HepG2 (cell line): ENCODE data around the gene ACVRL1. TPM values are rescaled to one million over a fixed set of nuclear protein-coding genes. Genes with fewer than 3 reads are reported as not detected.

Experiments used
- ATAC-seq: fragments of 200-7000 bp; cut with Tn5 transposase; 3 replicates; pipeline ENCODE4 v1.9.1; 2020; ENCODE audit warnings: mild to moderate bottlenecking, moderate library complexity
- BruUV-seq: library from RNA; stranded (reverse); fragments of 400-500 nt; replicated peaks from 2 replicates; lab custom pipeline; 2021; lab: Mats Ljungman, UMichigan
- CTCF ChIA-PET: fragments of 300-600 bp; formaldehyde crosslinking; extraction: SDS; loops from one replicate; lab custom pipeline; 2021; ENCODE audit warnings: low total read pairs, inconsistent platforms, low intra/inter-chr PET ratio; lab: Yijun Ruan, JAX
- POLR2A ChIA-PET: fragments of 350-600 bp; sonication (Branson Sonifier 250); formaldehyde crosslinking; loops from one replicate; lab custom pipeline; 2020; ENCODE audit warnings: antibody characterized with exemption, inconsistent platforms; lab: Yijun Ruan, JAX
- DNase-seq: peaks from one replicate; pipeline ENCODE4 v3.0.0-alpha.2; 2015; ENCODE audit warnings: low spot score
- FAIRE-seq: peaks from 3 replicates; lab custom pipeline; 2011; peaks lifted over from hg19 to GRCh38; lab: Jason Lieb, UNC
- H2AFZ ChIP-seq: one replicate; pipeline ENCODE4 v1.6.1; 2011; ENCODE audit warnings: low read length, inconsistent platforms
- H3K27ac ChIP-seq: fragments of 300-600 bp; 3 replicates; pipeline ENCODE4 v1.8.0; 2011; ENCODE audit warnings: mixed run types, mild to moderate bottlenecking, mixed read lengths, low read length, inconsistent platforms; ENCODE audit not compliant: insufficient read depth; ENCODE audit errors: extremely low read length
- H3K27me3 ChIP-seq, 2 experiments: fragments of 200-600 bp in 1 of 2; 2 replicates in 1 of 2; 3 replicates in 1 of 2; pipeline versions ENCODE4 v1.6.0 to v1.8.0; 2011; ENCODE audit warnings: low read length in 2 of 2, mild to moderate bottlenecking in 2 of 2, moderate library complexity in 2 of 2, inconsistent platforms in 1 of 2; ENCODE audit not compliant: insufficient read depth in 2 of 2, control insufficient read depth in 1 of 2
- H3K36me3 ChIP-seq, 2 experiments: fragments of 200-600 bp in 1 of 2; replicated peaks in 1 of 2; 2 replicates in 1 of 2; 3 replicates in 1 of 2; pipeline versions ENCODE4 v1.5.1 to v1.8.0; 2011; ENCODE audit warnings: low read length in 2 of 2, inconsistent platforms in 1 of 2; ENCODE audit not compliant: insufficient read depth in 2 of 2, control insufficient read depth in 1 of 2
- H3K4me1 ChIP-seq: 2 replicates; pipeline ENCODE4 v1.5.1; 2012; ENCODE audit warnings: low read length, inconsistent platforms; ENCODE audit not compliant: insufficient read depth
- H3K4me2 ChIP-seq: 2 replicates; pipeline ENCODE4 v1.6.0; 2011; ENCODE audit warnings: low read depth, low read length, inconsistent platforms
- H3K4me3 ChIP-seq, 3 experiments: fragments of 200-600 bp in 1 of 3; sonication (generic), shearing (Covaris generic) in 1 of 3; replicated peaks in 1 of 3; 2 replicates each; pipeline ENCODE4 v1.5.1; 2011 to 2016; ENCODE audit warnings: low read length in 3 of 3, inconsistent platforms in 2 of 3, low read depth in 2 of 3, mild to moderate bottlenecking in 2 of 3, control low read depth in 1 of 3, mixed read lengths in 1 of 3; ENCODE audit not compliant: insufficient read depth in 1 of 3
- H3K79me2 ChIP-seq: one replicate; pipeline ENCODE4 v1.6.1; 2011; ENCODE audit warnings: low read length, inconsistent platforms; ENCODE audit not compliant: insufficient read depth
- H3K9ac ChIP-seq: 2 replicates; pipeline ENCODE4 v1.6.0; 2011; ENCODE audit warnings: mild to moderate bottlenecking, low read depth, low read length, inconsistent platforms; ENCODE audit not compliant: insufficient read depth
- H3K9me3 ChIP-seq: 2 replicates; pipeline ENCODE4 v1.5.1; 2012; ENCODE audit warnings: mild to moderate bottlenecking, low read length
- H4K20me1 ChIP-seq: 2 replicates; pipeline ENCODE4 v1.6.0; 2011; ENCODE audit warnings: inconsistent platforms, mild to moderate bottlenecking, low read length, moderate library complexity; ENCODE audit not compliant: insufficient read depth
- CEBPB ChIP-seq: IDR thresholded peaks from 2 replicates; pipeline ENCODE4 v1.6.1; 2011; ENCODE audit warnings: low read depth, low read length, improper control_type of control experiment, borderline replicate concordance
- HMG20B ChIP-seq: conservative IDR thresholded peaks from 2 replicates; pipeline ENCODE4 v1.6.1; 2016; ENCODE audit warnings: missing genetic modification reagents, missing compliant biosample characterization
- KLF15 ChIP-seq: sonication (generic); formaldehyde crosslinking; IDR thresholded peaks from 2 replicates; pipeline ENCODE4 v1.8.1; 2023; ENCODE audit warnings: borderline replicate concordance, mild to moderate bottlenecking, inconsistent platforms, missing genetic modification reagents, mixed read lengths
- ZNF235 ChIP-seq: sonication (generic); formaldehyde crosslinking; IDR thresholded peaks from 2 replicates; pipeline ENCODE4 v1.8.1; 2023; ENCODE audit warnings: mild to moderate bottlenecking, missing genetic modification reagents, borderline replicate concordance
- ZSCAN22 ChIP-seq: sonication (generic); formaldehyde crosslinking; IDR thresholded peaks from 2 replicates; pipeline ENCODE4 v1.4.0; 2020; ENCODE audit warnings: mild to moderate bottlenecking, missing genetic modification reagents
- WGBS: methylation state at CpG from one replicate; pipeline ENCODE4 v1.1.6; 2017; ENCODE audit warnings: low lambda C conversion rate; 5-methylcytosine and 5-hydroxymethylcytosine counted together
- in situ Hi-C: cut with HindIII; loops from 2 replicates; pipeline ENCODE4 v1.10.0; 2017; ENCODE audit warnings: low pct_unique_long_range_greater_than_20kb; ENCODE audit not compliant: extremely low pct_ligation_motif_present
- intact Hi-C: fragments of 100-400 bp; cut with micrococcal nuclease; formaldehyde crosslinking; loops from one replicate; pipeline ENCODE4 v1.10.0; 2022; ENCODE audit not compliant: unreplicated experiment
- polyA plus RNA-seq, 8 experiments: library from polyadenylated mRNA; depleted of rRNA in 3 of 8; stranded (reverse) in 7 of 8; unstranded in 1 of 8; fragments of >200 nt; fragmentation: Illumina TruSeq in 4 of 8; extraction: Trizol in 4 of 8; gene quantifications; 2 replicates each; pipeline versions ENCODE4 v1.2.1 to v1.2.3, GENCODE V29; 2011 to 2016; ENCODE audit warnings: low read depth in 4 of 8, missing spikeins in 1 of 8, mixed read lengths in 1 of 8; ENCODE audit not compliant: insufficient read depth in 1 of 8
- total RNA-seq, 5 experiments: library from RNA; depleted of rRNA; stranded (reverse); fragments of >200 nt; fragmentation: Illumina TruSeq; extraction: Trizol; gene quantifications; 2 replicates each; pipeline ENCODE4 v1.2.3, GENCODE V29; 2016; ENCODE audit warnings: low read depth in 1 of 5
- TF ChIP-seq, protein P1 (sequence below): sonication (generic); formaldehyde crosslinking; IDR thresholded peaks from 2 replicates; pipeline ENCODE4 v1.8.0; 2022; ENCODE audit warnings: mild to moderate bottlenecking, missing genetic modification reagents, moderate library complexity
- TF ChIP-seq, protein P2 (sequence below): sonication (generic); formaldehyde crosslinking; IDR thresholded peaks from 2 replicates; pipeline ENCODE4 v1.4.0; 2020; ENCODE audit warnings: missing genetic modification reagents

The ACVRL1 gene
- total and polyA plus RNA-seq, 2 of the 13 experiments (the other 11 are each of a cell fraction or from before 2014, with no cell fraction given) = not detected

DNA sequence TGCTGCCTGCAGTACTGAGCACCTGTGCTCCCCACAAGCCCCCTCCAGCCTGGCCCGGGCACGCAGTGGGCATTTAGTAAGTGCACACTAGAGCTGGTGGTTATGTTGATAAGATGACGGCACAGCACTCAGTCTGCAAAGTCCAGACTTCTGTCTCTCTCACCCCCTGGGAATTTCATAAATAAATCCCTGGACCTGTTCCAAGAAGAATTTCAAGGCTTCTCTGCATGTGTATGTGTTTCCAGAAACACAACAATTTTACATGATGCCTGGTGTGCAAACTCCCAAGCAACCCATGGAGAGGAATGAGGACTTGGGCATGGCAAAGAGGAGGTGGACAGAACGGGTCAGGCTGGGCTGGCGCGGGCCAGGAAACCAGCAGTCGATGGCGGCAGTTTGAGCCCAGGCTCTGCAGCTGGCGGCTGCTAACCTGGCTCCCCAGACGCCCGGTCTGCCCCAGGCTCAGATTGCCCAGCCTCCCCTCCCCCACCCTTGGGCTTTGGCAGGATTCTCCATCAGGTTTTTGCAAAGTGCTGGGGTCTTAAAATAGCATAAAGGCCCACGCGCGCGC is 33.8 kb downstream of the ACVRL1 start (continued):
- TF ChIP-seq, protein P1, sequence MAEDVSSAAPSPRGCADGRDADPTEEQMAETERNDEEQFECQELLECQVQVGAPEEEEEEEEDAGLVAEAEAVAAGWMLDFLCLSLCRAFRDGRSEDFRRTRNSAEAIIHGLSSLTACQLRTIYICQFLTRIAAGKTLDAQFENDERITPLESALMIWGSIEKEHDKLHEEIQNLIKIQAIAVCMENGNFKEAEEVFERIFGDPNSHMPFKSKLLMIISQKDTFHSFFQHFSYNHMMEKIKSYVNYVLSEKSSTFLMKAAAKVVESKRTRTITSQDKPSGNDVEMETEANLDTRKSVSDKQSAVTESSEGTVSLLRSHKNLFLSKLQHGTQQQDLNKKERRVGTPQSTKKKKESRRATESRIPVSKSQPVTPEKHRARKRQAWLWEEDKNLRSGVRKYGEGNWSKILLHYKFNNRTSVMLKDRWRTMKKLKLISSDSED (CRISPR knock-in tag) = no peak
- TF ChIP-seq ZSCAN22 (CRISPR knock-in tag) (no peak), KLF15 (CRISPR knock-in tag) (no peak), HMG20B (CRISPR knock-in tag) (no peak)
- TF ChIP-seq, protein P2, sequence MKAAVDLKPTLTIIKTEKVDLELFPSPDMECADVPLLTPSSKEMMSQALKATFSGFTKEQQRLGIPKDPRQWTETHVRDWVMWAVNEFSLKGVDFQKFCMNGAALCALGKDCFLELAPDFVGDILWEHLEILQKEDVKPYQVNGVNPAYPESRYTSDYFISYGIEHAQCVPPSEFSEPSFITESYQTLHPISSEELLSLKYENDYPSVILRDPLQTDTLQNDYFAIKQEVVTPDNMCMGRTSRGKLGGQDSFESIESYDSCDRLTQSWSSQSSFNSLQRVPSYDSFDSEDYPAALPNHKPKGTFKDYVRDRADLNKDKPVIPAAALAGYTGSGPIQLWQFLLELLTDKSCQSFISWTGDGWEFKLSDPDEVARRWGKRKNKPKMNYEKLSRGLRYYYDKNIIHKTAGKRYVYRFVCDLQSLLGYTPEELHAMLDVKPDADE (CRISPR knock-in tag) = no peak

DNA sequence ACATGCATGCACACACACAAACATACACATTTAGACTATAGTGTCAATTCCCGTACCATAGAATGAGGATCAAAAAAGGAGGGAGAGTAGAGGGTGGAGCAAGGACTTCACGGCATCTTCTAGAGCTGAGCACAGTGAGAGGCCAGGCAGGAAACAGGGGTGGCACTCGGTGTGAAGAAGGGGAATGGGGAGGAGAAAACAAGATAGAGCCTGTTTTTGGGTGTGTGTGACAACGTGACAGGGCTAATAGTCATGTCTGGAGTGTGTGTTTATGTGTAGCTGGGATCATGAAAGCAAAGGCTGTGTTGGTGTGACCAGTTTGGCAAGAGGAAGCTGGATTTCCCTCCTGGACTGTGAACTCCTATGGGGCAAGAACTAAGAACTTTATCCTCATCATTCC is 34.3 kb downstream of the ACVRL1 start:
- H3K4me2 ChIP-seq = no peak overlapping the region
- BruUV-seq = no TSS peak
- CTCF ChIA-PET = no interaction called here
- H3K79me2 ChIP-seq = no peaks in the 10 kb centered on the region
- TF ChIP-seq CEBPB (peak; percentile 3; the same call in 1 of the 2 replicates), ZNF235 (no peak)
- no peak for DNase-seq
- no peaks in the 10 kb centered on the region for H3K9me3 ChIP-seq
- no peak overlapping the region for H3K9ac ChIP-seq
- H4K20me1 ChIP-seq = no peaks in the 10 kb centered on the region
- WGBS = 6% methylated on average over 4 of the region's 4 CpGs
- no peak overlapping the region for H2AFZ ChIP-seq
- H3K4me1 ChIP-seq = peaks cover 15% of the 10 kb centered on the region
- H3K27me3 ChIP-seq = peaks cover 1 to 38% of the 10 kb centered on the region in 2 experiments; a peak in 4 of 5 replicates
- no peaks in the 10 kb centered on the region for H3K36me3 ChIP-seq
- FAIRE-seq = no peak
- in situ Hi-C loops = no loop called here
- H3K4me3 ChIP-seq = no peak overlapping the region
- POLR2A ChIA-PET = no interaction called here
- no peak overlapping the region for H3K27ac ChIP-seq
- intact Hi-C loops = loop anchor here (5.0 kb wide), 2 partner anchors 41 to 411 kb away; no protein-coding TSS in a partner anchor
- ATAC-seq = peak; percentile 32; the same call in 2 of the 3 replicates
